Measurements from ENCODE around the gene CEND1. TPM values are rescaled to one million over a fixed set of nuclear protein-coding genes. Genes with fewer than 3 reads are reported as not detected.
A peak's percentile ranks its signal among the peaks of the same experiment; 100 is the strongest.

CEND1 gene
- total RNA-seq, result not detected

GRCh38 chr11:789943-790342 is at the start of gene CEND1:
Gene CEND1 (minus strand): TSS chr11:790090. CDS start chr11:788576, 1,514 bp downstream.
- peaks cover 3 to 32% (median 18%) of the 10 kb centered on the region in 4 donors for H3K36me3 ChIP-seq

GRCh38 chr11:839280-839623 is 49.4 kb upstream of the CEND1 start:
- Histone ChIP-seq H3K36me3 (peaks cover 20 to 52% (median 49%) of the 10 kb centered on the region in 4 donors), H3K4me1 (peaks cover 39 to 89% (median 52%) of the 10 kb centered on the region in 4 donors), H3K27me3 (no peaks in the 10 kb centered on the region), H3K27ac (peak overlapping the region; percentile 30 to 87 (median 36)), H3K4me3 (no peak overlapping the region), H3K9me3 (no peaks in the 10 kb centered on the region)
- 80 to 94% methylated on average over 2 to 5 of the region's 5 CpGs for WGBS, 2 donors
- DNase-seq, result no peak
- TF ChIP-seq CTCF (IDR thresholded peaks at IDR 0.05), result no peak
- no peak for TF ChIP-seq POLR2A (IDR thresholded peaks at IDR 0.05)
- no peak for TF ChIP-seq POLR2AphosphoS5 (IDR thresholded peaks at IDR 0.05)
- TF ChIP-seq EP300 (IDR thresholded peaks at IDR 0.05), result no peak
- ATAC-seq (ENCODE audit: low FRiP score in 2 of 2), result no peak

More at GRCh38 chr11:789943-790342, at the start of gene CEND1:
- Histone ChIP-seq H3K9me3 (no peaks in the 10 kb centered on the region), H3K4me1 (peaks cover 4 to 16% (median 5%) of the 10 kb centered on the region in 4 donors), H3K27me3 (peaks cover 0 to 22% (median 10%) of the 10 kb centered on the region in 4 donors), H3K27ac (no peak within 1 kb of the TSS), H3K4me3 (no peak within 1 kb of the TSS)
- 17 to 23% methylated on average over 1 to 9 of the region's 44 CpGs for WGBS, 2 donors
- no peak for TF ChIP-seq EP300 (IDR thresholded peaks at IDR 0.05)
- TF ChIP-seq POLR2A (IDR thresholded peaks at IDR 0.05), result no peak
- TF ChIP-seq POLR2AphosphoS5 (IDR thresholded peaks at IDR 0.05), result no peak
- DNase-seq (peak in 1 of 2 donors; percentile 86), ATAC-seq (ENCODE audit: low FRiP score in 2 of 2) (peak in 1 of 2 donors; percentile 63)

- DNase-seq (peak in 1 of 2 donors; percentile 70), ATAC-seq (ENCODE audit: low FRiP score in 2 of 2) (no peak)
- Histone ChIP-seq H3K27me3 (no peaks in the 10 kb centered on the region), H3K27ac (peak overlapping the region; percentile 30 to 87 (median 36)), H3K9me3 (no peaks in the 10 kb centered on the region), H3K4me3 (no peak overlapping the region), H3K4me1 (peaks cover 45 to 89% (median 53%) of the 10 kb centered on the region in 4 donors), H3K36me3 (peaks cover 20 to 52% (median 49%) of the 10 kb centered on the region in 4 donors)
- TF ChIP-seq CTCF (IDR thresholded peaks at IDR 0.05) (peak in 2 of 6 experiments; percentile 14 to 22), POLR2A (IDR thresholded peaks at IDR 0.05) (no peak)
- WGBS, 2 donors, result 60 to 75% methylated on average over 5 to 17 of the region's 17 CpGs
Measured at GRCh38 chr11:838441-839279, 48.8 kb upstream of the CEND1 start.

- ATAC-seq (ENCODE audit: low FRiP score in 2 of 2), result no peak
- peaks cover 45 to 88% (median 52%) of the 10 kb centered on the region in 4 donors for H3K4me1 ChIP-seq
- no peak overlapping the region for H3K4me3 ChIP-seq
- H3K36me3 ChIP-seq, result peaks cover 20 to 52% (median 49%) of the 10 kb centered on the region in 4 donors
- peak overlapping the region in 1 of 4 donors; percentile 87 for H3K27ac ChIP-seq
- no peaks in the 10 kb centered on the region for H3K27me3 ChIP-seq
- no peaks in the 10 kb centered on the region for H3K9me3 ChIP-seq
- TF ChIP-seq POLR2AphosphoS5 (IDR thresholded peaks at IDR 0.05) (no peak), CTCF (IDR thresholded peaks at IDR 0.05) (no peak), EP300 (IDR thresholded peaks at IDR 0.05) (no peak), POLR2A (IDR thresholded peaks at IDR 0.05) (no peak)
- WGBS, 2 donors, result 73 to 90% methylated on average over 7 to 8 of the region's 8 CpGs
- no peak for DNase-seq
Measured at GRCh38 chr11:837990-838307, 48.1 kb upstream of the CEND1 start.

GRCh38 chr11:837189-837989 is 47.5 kb upstream of the CEND1 start:
- no peak for ATAC-seq (ENCODE audit: low FRiP score in 2 of 2)
- no peaks in the 10 kb centered on the region for H3K9me3 ChIP-seq
- H3K4me3 ChIP-seq, result no peak overlapping the region
- peaks cover 47 to 88% (median 54%) of the 10 kb centered on the region in 4 donors for H3K4me1 ChIP-seq
- TF ChIP-seq EP300 (IDR thresholded peaks at IDR 0.05) (no peak), CTCF (IDR thresholded peaks at IDR 0.05) (peak in 1 of 6 experiments; percentile 4)
- peak in 1 of 2 donors; percentile 79 for DNase-seq
- peak overlapping the region in 2 of 4 donors; percentile 8 to 87 for H3K27ac ChIP-seq
- WGBS, 2 donors, result 80 to 93% methylated on average over 14 to 16 of the region's 22 CpGs
- peaks cover 20 to 52% (median 49%) of the 10 kb centered on the region in 4 donors for H3K36me3 ChIP-seq
- no peaks in the 10 kb centered on the region for H3K27me3 ChIP-seq
